Activated naive CD8-positive, alpha-beta T cell (primary cell): ENCODE data around the gene CACNA1H.

Experiments
- H3K27ac Mint-ChIP-seq: one replicate; pipeline ENCODE4 v1.8.0; 2021; ENCODE audit warnings: mixed read lengths
- H3K27me3 Mint-ChIP-seq: one replicate; pipeline ENCODE4 v1.8.0; 2021; ENCODE audit warnings: mixed read lengths
- H3K36me3 Mint-ChIP-seq: one replicate; pipeline ENCODE4 v1.8.0; 2021; ENCODE audit warnings: mixed read lengths
- H3K4me1 Mint-ChIP-seq: one replicate; pipeline ENCODE4 v1.8.0; 2021; ENCODE audit warnings: low read depth, mixed read lengths
- H3K4me3 Mint-ChIP-seq: one replicate; pipeline ENCODE4 v1.8.0; 2021; ENCODE audit warnings: mild to moderate bottlenecking, mixed read lengths
- H3K9me3 Mint-ChIP-seq: one replicate; pipeline ENCODE4 v1.8.0; 2021; ENCODE audit warnings: low read depth, mixed read lengths

Gene CACNA1H

GRCh38 chr16:1119129-1119528, 33.8 kb upstream of the CACNA1H start:
- no peaks in the 10 kb centered on the region for H3K9me3 Mint-ChIP-seq
- no peak overlapping the region for H3K4me3 Mint-ChIP-seq
- H3K27me3 Mint-ChIP-seq: no peaks in the 10 kb centered on the region
- H3K36me3 Mint-ChIP-seq: no peaks in the 10 kb centered on the region
- H3K4me1 Mint-ChIP-seq: no peaks in the 10 kb centered on the region
- H3K27ac Mint-ChIP-seq: no peak overlapping the region

- Mint-ChIP-seq H3K4me1 (no peaks in the 10 kb centered on the region), H3K4me3 (no peak overlapping the region), H3K9me3 (no peaks in the 10 kb centered on the region), H3K27me3 (no peaks in the 10 kb centered on the region), H3K36me3 (no peaks in the 10 kb centered on the region), H3K27ac (no peak overlapping the region)
Measured at GRCh38 chr16:1119766-1120576, 32.9 kb upstream of the CACNA1H start.

DNA sequence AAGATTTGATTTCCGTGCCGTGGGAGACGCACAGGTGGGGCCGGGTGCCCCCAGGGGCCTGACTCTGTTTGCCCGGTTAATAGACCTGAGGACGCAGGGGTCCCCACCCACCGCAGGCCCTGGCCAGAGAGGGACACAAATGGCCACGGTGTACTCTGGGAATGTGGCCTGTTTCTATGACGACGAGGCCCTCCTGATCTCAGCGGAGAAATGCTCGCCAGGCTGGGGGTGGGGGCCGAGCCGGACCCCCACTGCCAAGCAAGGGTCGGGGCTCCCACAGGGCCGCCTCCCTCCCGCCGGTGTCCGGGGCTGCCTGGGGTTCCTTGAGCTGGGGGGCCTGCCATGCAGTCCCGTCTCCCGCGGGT, 32.3 kb upstream of the CACNA1H start:
- Mint-ChIP-seq H3K4me1 (no peaks in the 10 kb centered on the region), H3K36me3 (no peaks in the 10 kb centered on the region), H3K27ac (no peak overlapping the region), H3K4me3 (no peak overlapping the region), H3K9me3 (no peaks in the 10 kb centered on the region), H3K27me3 (no peaks in the 10 kb centered on the region)

GRCh38 chr16:1121009-1121408, 31.9 kb upstream of the CACNA1H start:
- Mint-ChIP-seq H3K4me1 (no peaks in the 10 kb centered on the region), H3K36me3 (no peaks in the 10 kb centered on the region), H3K27me3 (no peaks in the 10 kb centered on the region), H3K9me3 (no peaks in the 10 kb centered on the region), H3K27ac (no peak overlapping the region), H3K4me3 (no peak overlapping the region)

GRCh38 chr16:1121601-1122397, 31.1 kb upstream of the CACNA1H start:
- no peaks in the 10 kb centered on the region for H3K27me3 Mint-ChIP-seq
- no peaks in the 10 kb centered on the region for H3K36me3 Mint-ChIP-seq
- H3K4me3 Mint-ChIP-seq: no peak overlapping the region
- H3K27ac Mint-ChIP-seq: no peak overlapping the region
- no peaks in the 10 kb centered on the region for H3K4me1 Mint-ChIP-seq
- no peaks in the 10 kb centered on the region for H3K9me3 Mint-ChIP-seq

GRCh38 chr16:1122398-1122765, 30.5 kb upstream of the CACNA1H start:
- H3K27ac Mint-ChIP-seq: no peak overlapping the region
- H3K4me1 Mint-ChIP-seq: no peaks in the 10 kb centered on the region
- H3K36me3 Mint-ChIP-seq: no peaks in the 10 kb centered on the region

GRCh38 chr16:1123525-1124230, 29.2 kb upstream of the CACNA1H start:
- no peaks in the 10 kb centered on the region for H3K4me1 Mint-ChIP-seq
- H3K36me3 Mint-ChIP-seq: no peaks in the 10 kb centered on the region
- H3K4me3 Mint-ChIP-seq: no peak overlapping the region
- H3K9me3 Mint-ChIP-seq: no peaks in the 10 kb centered on the region
- no peak overlapping the region for H3K27ac Mint-ChIP-seq
- H3K27me3 Mint-ChIP-seq: no peaks in the 10 kb centered on the region

More at GRCh38 chr16:1122398-1122765, 30.5 kb upstream of the CACNA1H start:
- Mint-ChIP-seq H3K9me3 (no peaks in the 10 kb centered on the region), H3K27me3 (no peaks in the 10 kb centered on the region), H3K4me3 (no peak overlapping the region)

DNA sequence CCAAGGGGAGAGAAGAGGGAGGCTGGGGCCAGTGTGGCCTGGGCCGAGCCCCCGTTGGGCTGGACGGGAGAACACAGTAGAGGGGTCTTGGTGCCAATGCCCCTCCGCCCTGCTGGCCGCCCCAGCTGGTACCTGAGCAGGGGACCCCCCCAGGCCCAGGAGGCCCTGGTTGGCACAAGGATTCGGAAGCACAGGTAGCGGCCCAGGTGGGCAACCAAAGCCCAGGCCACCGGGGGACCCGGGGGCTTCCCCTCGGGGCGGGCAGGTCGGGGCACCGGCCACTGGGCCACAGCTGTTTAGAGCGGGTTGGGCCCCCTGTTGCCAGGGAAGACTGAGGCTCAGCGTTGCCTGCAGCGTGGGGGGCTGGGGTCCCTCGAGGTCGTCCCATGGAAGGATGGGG, 28.6 kb upstream of the CACNA1H start:
- no peak overlapping the region for H3K4me3 Mint-ChIP-seq

GRCh38 chr16:1124795-1125194, 28.1 kb upstream of the CACNA1H start:
- Mint-ChIP-seq H3K27ac (no peak overlapping the region), H3K9me3 (no peaks in the 10 kb centered on the region), H3K27me3 (no peaks in the 10 kb centered on the region)

More for the DNA sequence above, 28.6 kb upstream of the CACNA1H start:
- H3K4me1 Mint-ChIP-seq: no peaks in the 10 kb centered on the region
- H3K27ac Mint-ChIP-seq: no peak overlapping the region
- no peaks in the 10 kb centered on the region for H3K9me3 Mint-ChIP-seq
- H3K36me3 Mint-ChIP-seq: no peaks in the 10 kb centered on the region
- H3K27me3 Mint-ChIP-seq: no peaks in the 10 kb centered on the region

DNA sequence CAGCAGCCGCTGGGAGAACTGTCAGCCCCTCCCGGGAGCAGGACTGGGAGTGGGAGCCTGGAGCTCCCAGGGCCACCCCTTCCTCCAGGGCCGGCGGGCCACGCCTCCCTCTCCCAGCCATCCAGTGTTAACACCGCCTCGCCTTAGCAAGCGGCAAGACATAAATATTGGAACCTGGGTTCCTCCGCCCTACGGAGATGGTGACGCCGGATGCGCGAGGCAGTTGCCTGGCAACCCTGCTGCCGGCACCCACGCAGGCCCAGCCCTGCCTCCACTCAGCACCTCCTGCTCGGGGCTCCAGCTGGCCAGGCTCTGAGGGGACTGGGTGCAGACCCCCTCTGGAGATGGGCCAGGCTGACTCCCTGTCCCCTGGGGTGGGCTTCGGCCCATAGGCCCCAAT, 27.4 kb upstream of the CACNA1H start:
- no peaks in the 10 kb centered on the region for H3K36me3 Mint-ChIP-seq
- H3K9me3 Mint-ChIP-seq: no peaks in the 10 kb centered on the region
- H3K4me3 Mint-ChIP-seq: no peak overlapping the region
- H3K27ac Mint-ChIP-seq: no peak overlapping the region
- no peaks in the 10 kb centered on the region for H3K4me1 Mint-ChIP-seq
- no peaks in the 10 kb centered on the region for H3K27me3 Mint-ChIP-seq

More at GRCh38 chr16:1124795-1125194, 28.1 kb upstream of the CACNA1H start:
- no peaks in the 10 kb centered on the region for H3K4me1 Mint-ChIP-seq
- H3K36me3 Mint-ChIP-seq: no peaks in the 10 kb centered on the region
- no peak overlapping the region for H3K4me3 Mint-ChIP-seq

- Mint-ChIP-seq H3K36me3 (no peaks in the 10 kb centered on the region), H3K9me3 (no peaks in the 10 kb centered on the region), H3K4me3 (no peak overlapping the region), H3K27me3 (no peaks in the 10 kb centered on the region), H3K4me1 (no peaks in the 10 kb centered on the region), H3K27ac (no peak overlapping the region)
Measured at GRCh38 chr16:1126044-1126443, 26.9 kb upstream of the CACNA1H start.

- H3K27me3 Mint-ChIP-seq: no peaks in the 10 kb centered on the region
- H3K9me3 Mint-ChIP-seq: no peaks in the 10 kb centered on the region
- H3K4me3 Mint-ChIP-seq: no peak overlapping the region
- H3K4me1 Mint-ChIP-seq: no peaks in the 10 kb centered on the region
- no peaks in the 10 kb centered on the region for H3K36me3 Mint-ChIP-seq
- H3K27ac Mint-ChIP-seq: no peak overlapping the region
Measured at GRCh38 chr16:1126586-1126985, 26.3 kb upstream of the CACNA1H start.

GRCh38 chr16:1127101-1127500, 25.8 kb upstream of the CACNA1H start:
- H3K36me3 Mint-ChIP-seq: no peaks in the 10 kb centered on the region
- no peaks in the 10 kb centered on the region for H3K27me3 Mint-ChIP-seq
- H3K9me3 Mint-ChIP-seq: no peaks in the 10 kb centered on the region
- H3K27ac Mint-ChIP-seq: no peak overlapping the region
- H3K4me3 Mint-ChIP-seq: no peak overlapping the region
- no peaks in the 10 kb centered on the region for H3K4me1 Mint-ChIP-seq

DNA sequence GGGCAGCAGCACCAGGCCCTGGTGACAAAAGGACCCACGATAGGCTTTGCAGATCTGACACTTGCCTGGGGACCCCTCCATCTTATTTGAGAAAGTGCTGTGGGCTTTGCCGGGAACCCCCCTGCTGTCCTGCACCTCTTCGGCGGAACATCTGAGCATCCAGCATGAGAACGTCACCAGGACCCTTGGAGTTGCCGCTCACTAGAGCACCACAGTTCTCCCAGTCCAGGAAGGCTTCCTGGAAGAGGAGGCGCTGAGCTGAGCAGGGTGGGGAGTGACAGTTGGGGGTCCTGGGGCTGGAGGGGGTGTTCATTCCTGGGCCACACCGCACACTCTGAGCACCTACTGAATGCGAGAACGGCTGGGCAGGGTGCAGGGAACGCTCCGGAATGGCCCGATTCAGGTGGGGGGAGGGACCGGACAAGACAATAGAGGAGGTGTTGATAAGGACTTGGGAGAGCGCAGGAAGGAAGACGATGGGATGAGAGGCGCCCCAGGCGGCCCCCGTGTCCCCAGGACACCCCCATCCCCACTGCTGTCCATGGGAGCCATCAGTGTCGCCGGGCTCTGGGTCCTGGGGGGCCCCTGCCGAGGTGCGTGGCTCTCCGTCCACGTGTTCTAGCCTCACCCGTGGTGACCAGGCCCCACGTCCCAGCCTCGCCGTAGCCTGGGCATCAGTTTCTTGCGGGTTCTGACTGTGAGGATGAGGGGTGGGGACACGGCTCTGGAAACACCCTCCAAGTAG, 24.8 kb upstream of the CACNA1H start:
- Mint-ChIP-seq H3K4me3 (no peak overlapping the region), H3K27ac (no peak overlapping the region), H3K36me3 (no peaks in the 10 kb centered on the region), H3K27me3 (no peaks in the 10 kb centered on the region), H3K4me1 (no peaks in the 10 kb centered on the region), H3K9me3 (no peaks in the 10 kb centered on the region)
